B cell (primary cell): ENCODE measurements around the gene STX2. TPM values are rescaled to one million over a fixed set of nuclear protein-coding genes. Genes with fewer than 3 reads are reported as not detected.

ENCODE experiments used
- ATAC-seq: fragments of 200-7000 bp; cut with Tn5 transposase; one replicate; pipeline ENCODE4 v1.10.0; 2021; ENCODE audit warnings: low read depth, mild to moderate bottlenecking, moderate number of reproducible peaks, moderate library complexity
- CTCF ChIA-PET: fragments of 350-600 bp; sonication (Branson Sonifier 250); formaldehyde crosslinking; loops from one replicate; lab custom pipeline; 2021; ENCODE audit warnings: antibody characterized with exemption, inconsistent platforms; lab: Charles Lee
- POLR2A ChIA-PET: fragments of 350-600 bp; sonication (Branson Sonifier 250); formaldehyde crosslinking; loops from one replicate; lab custom pipeline; 2021; ENCODE audit warnings: antibody characterized with exemption; lab: Charles Lee
- DNase-seq: peaks from one replicate; pipeline ENCODE4 v3.0.0; 2013
- H2AFZ ChIP-seq: 2 replicates; pipeline ENCODE4 v1.6.1; 2012; ENCODE audit warnings: mild to moderate bottlenecking, low read depth, low read length; ENCODE audit not compliant: insufficient read depth, poor library complexity, severe bottlenecking
- H3K27ac ChIP-seq, 2 donors: 1 replicate in 1 of 2; 2 replicates in 1 of 2; pipeline ENCODE4 v1.5.1; 2012 to 2013; ENCODE audit warnings: low read length in 2 of 2, mild to moderate bottlenecking in 2 of 2, moderate library complexity in 1 of 2
- H3K27me3 ChIP-seq, 4 experiments: fragments of 200-600 bp in 1 of 4; sonication (generic) in 1 of 4; replicated peaks in 1 of 4; 1 replicate in 2 of 4; 2 replicates in 2 of 4; pipeline versions ENCODE4 v1.6.1 to v1.7.0; 2013 to 2016; ENCODE audit warnings: low read length in 3 of 4, mild to moderate bottlenecking in 2 of 4, mixed read lengths in 1 of 4, moderate library complexity in 1 of 4; ENCODE audit not compliant: insufficient read depth in 4 of 4, control insufficient read depth in 3 of 4; ENCODE audit errors: control extremely low read depth in 1 of 4
- H3K36me3 ChIP-seq, 2 experiments: replicated peaks in 1 of 2; 1 replicate in 1 of 2; 2 replicates in 1 of 2; pipeline versions ENCODE4 v1.6.1 to v1.7.1; 2013; ENCODE audit warnings: low read length in 1 of 2; ENCODE audit not compliant: insufficient read depth in 2 of 2, control insufficient read depth in 1 of 2; ENCODE audit errors: control extremely low read depth in 1 of 2, extremely low read depth in 1 of 2
- H3K4me1 ChIP-seq, 2 donors: fragments of 200-600 bp in 1 of 2; sonication (generic) in 1 of 2; 1 replicate in 1 of 2; 2 replicates in 1 of 2; pipeline versions ENCODE4 v1.5.1 to v1.6.1; 2013 to 2017; ENCODE audit warnings: low read length in 2 of 2; ENCODE audit not compliant: control insufficient read depth in 2 of 2, insufficient read depth in 2 of 2
- H3K4me2 ChIP-seq: replicated peaks from 2 replicates; pipeline ENCODE3; 2012; ENCODE audit warnings: mild to moderate bottlenecking, low read depth, low read length; ENCODE audit not compliant: poor library complexity, severe bottlenecking
- H3K4me3 ChIP-seq, 5 experiments: fragments of 200-600 bp in 1 of 5; sonication (generic) in 1 of 5; 1 replicate in 3 of 5; 2 replicates in 2 of 5; pipeline versions ENCODE4 v1.5.1 to v1.7.0; 2011 to 2016; ENCODE audit warnings: low read length in 4 of 5, mild to moderate bottlenecking in 4 of 5, low read depth in 2 of 5, control low read depth in 1 of 5, moderate library complexity in 1 of 5; ENCODE audit not compliant: insufficient read depth in 1 of 5; ENCODE audit errors: control extremely low read depth in 1 of 5, extremely low read depth in 1 of 5
- H3K79me2 ChIP-seq: fragments of 200-600 bp; sonication (generic); one replicate; pipeline ENCODE4 v1.6.0; 2016; ENCODE audit warnings: low read length; ENCODE audit not compliant: control insufficient read depth, insufficient read depth
- H3K9ac ChIP-seq: fragments of 200-600 bp; sonication (generic); 2 replicates; pipeline ENCODE4 v1.6.1; 2017; ENCODE audit warnings: mild to moderate bottlenecking, low read length, moderate library complexity
- H3K9me3 ChIP-seq, 3 donors: one replicate each; pipeline versions ENCODE4 v1.6.1 to v1.7.1; 2013; ENCODE audit warnings: low read length in 2 of 3; ENCODE audit not compliant: control insufficient read depth in 2 of 3, insufficient read depth in 1 of 3; ENCODE audit errors: control extremely low read depth in 1 of 3
- H4K20me1 ChIP-seq: 2 replicates; pipeline ENCODE4 v1.6.0; 2012; ENCODE audit warnings: mild to moderate bottlenecking, low read length; ENCODE audit not compliant: insufficient read depth, control insufficient read depth, poor library complexity, severe bottlenecking
- H3K27ac Mint-ChIP-seq: one replicate; pipeline ENCODE4 v1.8.0; 2021; ENCODE audit warnings: mixed read lengths
- H3K27me3 Mint-ChIP-seq: one replicate; pipeline ENCODE4 v1.8.0; 2021; ENCODE audit warnings: mixed read lengths
- H3K4me1 Mint-ChIP-seq: one replicate; pipeline ENCODE4 v1.8.0; 2021; ENCODE audit warnings: mixed read lengths
- H3K4me3 Mint-ChIP-seq: one replicate; pipeline ENCODE4 v1.8.0; 2021; ENCODE audit warnings: mixed read lengths
- H3K9me3 Mint-ChIP-seq: one replicate; pipeline ENCODE4 v1.8.0; 2022; ENCODE audit warnings: mixed read lengths; ENCODE audit not compliant: insufficient read depth
- CTCF ChIP-seq: fragments of 200-600 bp; IDR thresholded peaks from one replicate; pipeline ENCODE4 v1.8.0; 2022; ENCODE audit warnings: antibody characterized with exemption, mild to moderate bottlenecking
- EZH2 ChIP-seq: IDR thresholded peaks from 2 replicates; pipeline ENCODE4 v1.6.1; 2012; ENCODE audit warnings: borderline replicate concordance, low read depth, mild to moderate bottlenecking, moderate library complexity, low read length; ENCODE audit not compliant: insufficient read depth, poor library complexity, severe bottlenecking
- WGBS: methylation state at CpG from one replicate; pipeline ENCODE4 v1.1.5; 2013; ENCODE audit warnings: missing lambda C conversion rate; ENCODE audit not compliant: insufficient coverage; 5-methylcytosine and 5-hydroxymethylcytosine counted together
- intact Hi-C: fragments of 100-400 bp; cut with micrococcal nuclease; formaldehyde crosslinking; loops from one replicate; pipeline ENCODE4 v1.10.0; 2022
- polyA plus RNA-seq: library from polyadenylated mRNA; depleted of rRNA; stranded (reverse); fragments of >200 nt; gene quantifications from 2 replicates; pipeline ENCODE4 v1.2.3, GENCODE V29; 2012
- total RNA-seq, 2 donors: library from RNA; stranded (reverse); fragments of 120-200 nt in 1 of 2; gene quantifications; 1 replicate in 1 of 2; 2 replicates in 1 of 2; pipeline versions ENCODE4 v1.2.3 to v1.2.4, GENCODE V29; 2013 to 2022

Gene STX2
- total and polyA plus RNA-seq, 2 donors (not counting 1 experiment from before 2014, with no cell fraction given) = 12.7 to 19.8 TPM

DNA sequence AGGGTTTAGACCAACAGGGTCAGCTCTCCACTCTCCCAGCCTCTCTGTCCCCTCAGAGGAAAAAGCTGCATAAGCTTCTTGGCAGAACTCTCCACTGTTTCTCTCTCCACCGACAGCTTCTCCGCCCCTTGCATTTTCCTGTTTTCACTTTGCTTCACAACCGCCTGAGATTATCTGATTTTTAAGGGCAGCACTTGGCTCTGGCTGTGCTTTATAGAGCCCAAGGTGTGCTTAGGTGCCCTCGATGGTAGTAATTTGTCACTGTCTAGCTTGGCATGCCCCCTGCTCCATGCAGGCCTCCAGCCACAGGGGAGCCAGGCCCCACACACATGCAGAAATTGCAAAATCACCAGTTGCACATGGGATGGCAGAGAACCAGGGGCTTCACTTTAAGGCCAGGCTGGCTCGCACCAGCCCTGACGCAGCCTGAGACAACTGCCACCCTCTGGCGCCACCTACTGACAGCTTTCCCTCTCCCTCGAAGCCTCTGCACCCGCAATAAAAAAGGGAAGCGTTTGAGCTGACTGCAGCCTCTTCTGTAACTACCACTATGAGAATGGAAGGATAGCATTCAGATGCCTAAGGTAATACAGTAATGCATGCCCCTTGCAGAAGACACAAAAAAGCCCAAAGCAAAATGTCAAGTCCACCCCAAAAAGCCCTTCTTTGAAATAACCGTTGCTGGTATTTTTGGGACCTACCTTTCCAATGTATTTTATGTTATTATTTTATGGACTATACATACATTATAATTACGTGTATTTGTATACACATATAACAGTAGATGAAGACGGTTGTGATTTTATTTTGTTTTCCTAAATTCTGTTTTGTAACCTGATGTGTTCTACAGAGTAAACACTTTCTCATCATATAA lies 90.9 kb downstream of the STX2 start:
- CTCF ChIA-PET = interaction anchor here (0.8 to 1.8 kb wide), 5 partner anchors 9 to 699 kb away, joined by 3 to 8 read pairs (median 4); no protein-coding TSS in a partner anchor
- Histone ChIP-seq H3K36me3 (no peaks in the 10 kb centered on the region), H3K9ac (no peak overlapping the region), H3K4me3 (no peak overlapping the region), H4K20me1 (no peaks in the 10 kb centered on the region), H3K27ac (no peak overlapping the region), H3K27me3 (peaks cover 0 to 5% (median 2%) of the 10 kb centered on the region in 4 experiments), H3K4me2 (no peak overlapping the region), H3K79me2 (no peaks in the 10 kb centered on the region), H2AFZ (peak overlapping the region; percentile 25), H3K4me1 (peaks cover 0 to 10% of the 10 kb centered on the region in 2 donors), H3K9me3 (peaks cover 0 to 11% (median 0%) of the 10 kb centered on the region in 3 donors)
- DNase-seq (peak; percentile 64), ATAC-seq (peak; percentile 39)
- Mint-ChIP-seq H3K4me3 (no peak overlapping the region), H3K27me3 (peaks cover 11% of the 10 kb centered on the region), H3K27ac (no peak overlapping the region), H3K9me3 (no peaks in the 10 kb centered on the region), H3K4me1 (peaks cover 14% of the 10 kb centered on the region)
- POLR2A ChIA-PET = no interaction called here
- intact Hi-C loops = no loop called here
- TF ChIP-seq EZH2 (no peak), CTCF (peak; percentile 71)
- WGBS = 10% methylated on average over 10 of the region's 13 CpGs

GRCh38 chr12:130746546-130746945 lies 92.5 kb downstream of the STX2 start:
- H3K27ac ChIP-seq = no peak overlapping the region
- H3K27me3 ChIP-seq = peaks cover 0 to 5% (median 2%) of the 10 kb centered on the region in 4 experiments
- ChIA-PET POLR2A (no interaction called here), CTCF (interaction anchor here (1.8 kb wide), 1 partner anchor 9 kb away, joined by 4 read pairs; no protein-coding TSS in a partner anchor)
- Mint-ChIP-seq H3K4me3 (no peak overlapping the region), H3K27me3 (peaks cover 11% of the 10 kb centered on the region), H3K4me1 (peaks cover 10% of the 10 kb centered on the region), H3K9me3 (no peaks in the 10 kb centered on the region), H3K27ac (no peak overlapping the region)
- H3K4me2 ChIP-seq = no peak overlapping the region
- WGBS = 42% methylated on average over 6 of the region's 9 CpGs
- H3K4me1 ChIP-seq = peaks cover 0 to 6% of the 10 kb centered on the region in 2 donors
- no peaks in the 10 kb centered on the region for H4K20me1 ChIP-seq
- no peak overlapping the region for H3K4me3 ChIP-seq
- no peak overlapping the region for H3K9ac ChIP-seq
- ATAC-seq (no peak), DNase-seq (no peak)
- H3K36me3 ChIP-seq = no peaks in the 10 kb centered on the region
- peaks cover 0 to 3% (median 0%) of the 10 kb centered on the region in 3 donors for H3K9me3 ChIP-seq
- H2AFZ ChIP-seq = no peak overlapping the region
- no peaks in the 10 kb centered on the region for H3K79me2 ChIP-seq
- no peak for TF ChIP-seq EZH2
- TF ChIP-seq CTCF = no peak
- intact Hi-C loops = no loop called here
